ENCODE measurements around the gene MED9.
A peak's percentile ranks its signal among the peaks of the same experiment; 100 is the strongest.

The MED9 gene

DNA sequence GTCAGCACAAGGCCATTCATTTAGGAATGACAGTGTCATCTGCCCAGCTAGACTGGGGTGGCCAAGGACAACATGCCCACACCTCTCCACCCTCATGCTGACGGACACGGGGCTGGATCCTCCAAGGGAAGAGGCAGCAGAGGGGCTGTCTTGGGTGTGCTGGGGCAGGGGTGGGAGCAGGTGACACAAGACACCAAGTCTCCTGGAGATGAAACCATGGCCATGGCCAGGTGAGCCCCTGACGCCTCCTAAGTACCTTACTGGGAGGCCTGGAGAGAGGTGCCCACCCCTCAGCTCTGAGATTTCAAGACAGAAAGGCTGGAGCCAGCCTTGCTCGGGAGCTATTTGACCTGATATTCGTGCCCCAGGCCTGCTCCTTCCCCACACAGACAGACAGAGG lies 28.4 kb downstream of the MED9 start:
- ATAC-seq (replicated peaks): no peak
- Mint-ChIP-seq H3K9me3 (no peaks in the 10 kb centered on the region), H3K4me1 (ENCODE audit: low read depth in 2 of 2) (peaks cover 0 to 2% of the 10 kb centered on the region in 2 donors), H3K27me3 (peaks cover 16 to 21% of the 10 kb centered on the region in 2 donors), H3K4me3 (no peak overlapping the region), H3K36me3 (ENCODE audit: insufficient read depth) (no peaks in the 10 kb centered on the region), H3K27ac (no peak overlapping the region)
- DNase-seq: no peak

DNA sequence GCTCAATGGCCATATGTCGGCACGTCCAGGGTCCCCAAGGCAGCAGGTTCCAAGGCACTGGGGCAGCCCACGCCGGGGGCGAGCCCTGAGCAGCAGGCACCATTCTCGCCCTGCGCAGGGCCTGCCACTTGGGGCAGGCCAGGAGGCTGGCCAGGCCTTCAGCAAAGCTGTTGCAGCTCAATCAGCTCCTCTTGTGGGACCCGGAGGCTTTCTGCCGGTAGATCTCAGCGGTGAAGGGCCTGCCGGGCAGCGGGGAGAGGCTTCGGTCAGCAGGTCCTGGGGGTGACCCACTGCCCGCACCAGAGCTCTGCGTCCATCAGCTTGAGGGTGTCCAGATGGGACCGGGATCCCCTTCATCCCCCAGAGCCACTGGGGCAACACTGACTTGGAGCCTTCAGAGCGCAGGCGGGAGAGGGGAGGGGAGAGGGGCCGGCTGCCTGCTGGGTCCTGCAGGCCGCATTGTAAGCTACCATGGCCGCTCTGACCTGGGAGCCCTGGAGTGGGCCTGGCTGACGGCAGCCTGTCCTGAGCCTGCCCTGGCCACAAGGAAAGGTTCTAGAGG lies 28.9 kb downstream of the MED9 start:
- DNase-seq: no peak
- Mint-ChIP-seq H3K4me1 (ENCODE audit: low read depth in 2 of 2) (peaks cover 0 to 7% of the 10 kb centered on the region in 2 donors), H3K9me3 (no peaks in the 10 kb centered on the region), H3K27ac (no peak overlapping the region), H3K27me3 (peaks cover 16 to 21% of the 10 kb centered on the region in 2 donors), H3K4me3 (no peak overlapping the region), H3K36me3 (ENCODE audit: insufficient read depth) (no peaks in the 10 kb centered on the region)
- ATAC-seq (replicated peaks): no peak

DNA sequence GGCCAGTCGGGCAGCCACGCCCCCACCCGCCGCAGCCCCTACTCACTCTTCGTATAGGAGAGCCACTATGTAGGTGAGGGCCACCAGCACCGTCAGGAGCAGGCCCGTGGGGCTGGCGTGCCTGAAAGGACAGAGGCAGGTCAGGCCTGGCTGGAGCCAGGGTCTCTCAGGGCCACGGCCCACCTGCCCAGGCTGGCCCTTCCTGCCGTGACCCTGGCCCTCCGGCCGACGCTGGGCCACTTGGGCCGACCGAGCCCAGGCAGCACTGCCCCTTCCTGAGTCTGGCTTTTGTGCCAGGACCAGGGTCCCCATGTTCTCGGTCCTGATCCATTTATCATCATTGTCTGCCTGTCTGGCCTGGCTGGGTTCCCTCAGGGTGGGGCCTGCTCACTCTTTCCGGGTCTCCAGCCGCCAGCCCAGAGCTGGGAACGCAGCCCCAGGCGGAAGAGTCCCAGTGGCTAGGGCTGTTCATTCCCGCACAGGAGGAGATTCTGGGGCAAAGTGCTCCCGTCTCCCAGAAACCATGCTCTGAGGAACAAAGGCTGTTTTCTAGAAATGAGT lies 29.5 kb downstream of the MED9 start:
- Mint-ChIP-seq H3K27ac (no peak overlapping the region), H3K9me3 (no peaks in the 10 kb centered on the region), H3K4me1 (ENCODE audit: low read depth in 2 of 2) (peaks cover 0 to 12% of the 10 kb centered on the region in 2 donors)

DNA sequence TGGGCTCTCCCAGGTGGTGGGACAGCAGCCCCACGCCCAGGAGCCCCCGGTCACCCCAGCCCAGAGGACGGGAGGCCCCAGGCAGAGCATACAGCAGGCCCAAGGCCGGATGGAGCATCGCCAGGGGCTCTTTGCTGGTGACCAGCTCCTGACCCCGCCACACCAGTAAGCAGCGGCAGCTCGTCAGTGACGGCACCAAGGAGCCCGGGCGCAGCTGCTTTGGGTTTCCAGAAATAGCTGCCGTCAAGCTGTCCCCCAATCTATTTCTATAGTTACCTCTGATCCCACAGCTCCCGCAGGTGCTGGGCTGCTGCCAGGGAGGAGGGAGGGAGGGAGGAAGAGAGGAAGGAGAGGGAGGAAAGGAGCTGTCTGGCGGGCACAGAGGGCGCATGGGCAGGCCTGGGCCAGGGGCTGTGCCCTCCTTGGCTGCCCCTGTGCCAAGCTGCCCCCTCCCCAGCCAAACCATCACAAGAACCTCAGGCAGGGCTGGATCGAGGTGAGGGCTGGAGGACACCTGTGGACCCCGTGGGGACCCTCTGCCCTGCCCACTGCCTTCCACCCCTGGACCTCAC lies 30.2 kb downstream of the MED9 start:
- no peak for DNase-seq
- no peak for ATAC-seq (replicated peaks)
- no peak overlapping the region for H3K27ac Mint-ChIP-seq
- no peaks in the 10 kb centered on the region for H3K36me3 Mint-ChIP-seq (ENCODE audit: insufficient read depth)
- peaks cover 0 to 13% of the 10 kb centered on the region in 2 donors for H3K4me1 Mint-ChIP-seq (ENCODE audit: low read depth in 2 of 2)
- no peaks in the 10 kb centered on the region for H3K9me3 Mint-ChIP-seq
- H3K27me3 Mint-ChIP-seq: peaks cover 14 to 17% of the 10 kb centered on the region in 2 donors
- H3K4me3 Mint-ChIP-seq: no peak overlapping the region

More for the DNA sequence above, 29.5 kb downstream of the MED9 start:
- Mint-ChIP-seq H3K4me3 (no peak overlapping the region), H3K27me3 (peaks cover 16 to 21% of the 10 kb centered on the region in 2 donors), H3K36me3 (ENCODE audit: insufficient read depth) (no peaks in the 10 kb centered on the region)
- ATAC-seq (replicated peaks) (no peak), DNase-seq (no peak)

DNA sequence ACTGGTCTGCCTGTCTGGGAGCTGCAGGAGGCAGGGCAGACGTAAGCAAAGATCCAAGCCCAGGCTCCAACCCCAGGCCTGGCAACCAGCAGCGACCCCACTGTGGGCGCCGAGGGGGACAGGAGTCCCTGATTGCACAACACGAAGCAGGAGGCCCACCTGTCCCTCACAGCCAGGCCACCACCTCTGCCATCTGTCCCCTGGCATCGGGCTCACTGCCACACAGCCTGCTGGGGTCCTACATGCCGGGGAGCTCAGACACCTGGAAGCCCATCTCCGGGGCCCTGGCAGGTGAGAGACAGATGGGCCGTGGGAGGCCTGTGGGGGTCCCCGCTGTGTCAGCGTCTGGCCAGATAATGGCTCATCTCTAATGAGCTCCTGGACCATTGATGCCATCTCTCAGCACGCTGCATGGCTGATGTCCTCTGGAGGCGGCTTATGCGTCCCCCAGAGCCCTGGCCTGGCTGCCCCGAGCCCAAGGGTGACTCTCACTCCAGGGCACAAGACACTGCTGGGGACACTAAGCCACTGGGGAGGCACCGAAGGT lies 30.7 kb downstream of the MED9 start:
- peaks cover 0 to 16% of the 10 kb centered on the region in 2 donors for H3K4me1 Mint-ChIP-seq (ENCODE audit: low read depth in 2 of 2)
- no peak overlapping the region for H3K27ac Mint-ChIP-seq

DNA sequence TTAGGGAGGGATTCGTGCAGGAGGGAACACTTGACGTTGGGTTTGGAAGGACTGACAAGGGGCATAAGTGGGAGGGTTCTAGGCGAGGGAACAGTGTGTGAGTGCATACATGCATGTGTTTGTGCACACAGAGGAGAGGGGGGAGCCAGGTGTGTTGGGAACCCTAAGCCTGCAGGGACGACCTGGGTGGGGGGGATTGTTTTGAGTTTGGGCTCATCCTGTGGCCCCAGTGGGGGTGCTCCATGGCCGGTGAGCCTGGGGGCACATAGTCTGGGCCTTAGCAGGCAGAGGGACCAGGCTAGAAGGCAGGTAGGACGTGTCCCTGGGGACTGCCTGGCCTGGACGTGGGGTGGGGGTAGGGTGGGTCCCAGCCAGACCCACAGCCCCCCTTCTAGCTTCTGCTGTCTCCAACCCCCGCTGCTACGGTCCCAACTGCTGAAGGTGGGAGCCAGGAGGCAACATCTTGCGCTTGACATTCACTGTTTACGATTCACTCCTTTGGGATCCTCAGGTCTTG lies 31.3 kb downstream of the MED9 start:
- no peak for DNase-seq

More for the DNA sequence above, 30.7 kb downstream of the MED9 start:
- Mint-ChIP-seq H3K27me3 (peaks cover 9 to 12% of the 10 kb centered on the region in 2 donors), H3K4me3 (no peak overlapping the region), H3K36me3 (ENCODE audit: insufficient read depth) (no peaks in the 10 kb centered on the region), H3K9me3 (no peaks in the 10 kb centered on the region)
- no peak for DNase-seq
- no peak for ATAC-seq (replicated peaks)

DNA sequence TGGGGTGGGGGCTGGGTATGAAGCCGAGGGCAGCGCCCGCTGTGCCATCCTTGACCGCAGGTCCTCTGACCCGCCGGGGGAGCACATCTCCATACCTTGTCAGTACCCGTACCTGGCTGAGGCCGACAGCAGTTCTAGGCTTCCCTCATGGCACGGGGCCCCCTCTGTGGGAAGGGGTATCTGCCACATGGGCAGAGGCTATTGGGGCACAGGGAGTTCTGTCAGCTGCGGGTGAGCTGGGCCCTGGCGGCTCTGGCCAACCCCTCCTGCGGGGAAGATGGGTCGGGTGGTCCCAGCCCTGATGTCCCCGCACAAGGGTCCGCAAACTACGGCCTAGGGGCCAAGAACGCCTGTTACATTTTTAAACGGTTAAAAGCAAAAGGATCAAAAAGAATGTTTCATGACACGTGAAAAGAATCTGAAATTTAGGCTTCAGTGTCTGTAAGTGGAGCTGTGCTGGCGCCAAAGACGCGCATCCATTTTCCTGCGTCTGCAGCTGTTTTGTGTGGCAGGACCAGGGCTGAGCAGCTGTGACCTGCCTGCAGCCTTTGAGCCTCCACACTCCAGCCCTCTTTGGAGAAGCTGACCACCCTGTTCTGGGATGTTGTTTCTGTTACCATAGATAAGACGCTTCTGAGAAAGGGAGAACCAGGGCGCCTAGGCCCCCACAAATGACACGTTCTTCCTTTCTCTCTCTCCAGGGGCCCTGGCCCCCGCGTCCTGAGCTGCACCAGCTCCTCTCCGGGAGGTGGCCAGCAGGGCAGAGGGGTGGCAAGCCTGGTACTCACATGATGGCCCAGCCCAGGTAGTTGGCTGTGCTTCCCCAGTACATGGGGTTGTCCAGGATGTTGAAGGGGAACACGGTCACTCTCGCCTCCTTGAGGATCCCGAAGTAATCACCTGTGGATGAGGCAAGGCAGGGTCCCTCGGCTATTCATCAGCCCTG lies 32.1 kb downstream of the MED9 start:
- ATAC-seq (replicated peaks): no peak
- H3K27ac Mint-ChIP-seq: no peak overlapping the region
- no peak for DNase-seq
- H3K4me1 Mint-ChIP-seq (ENCODE audit: low read depth in 2 of 2): peaks cover 0 to 16% of the 10 kb centered on the region in 2 donors
- H3K9me3 Mint-ChIP-seq: no peaks in the 10 kb centered on the region
- no peaks in the 10 kb centered on the region for H3K36me3 Mint-ChIP-seq (ENCODE audit: insufficient read depth)
- no peaks in the 10 kb centered on the region for H3K27me3 Mint-ChIP-seq
- H3K4me3 Mint-ChIP-seq: no peak overlapping the region

More for the DNA sequence above, 31.3 kb downstream of the MED9 start:
- Mint-ChIP-seq H3K9me3 (no peaks in the 10 kb centered on the region), H3K36me3 (ENCODE audit: insufficient read depth) (no peaks in the 10 kb centered on the region), H3K4me1 (ENCODE audit: low read depth in 2 of 2) (peaks cover 0 to 16% of the 10 kb centered on the region in 2 donors), H3K4me3 (no peak overlapping the region), H3K27me3 (peaks cover 4 to 6% of the 10 kb centered on the region in 2 donors), H3K27ac (no peak overlapping the region)
- ATAC-seq (replicated peaks): no peak

DNA sequence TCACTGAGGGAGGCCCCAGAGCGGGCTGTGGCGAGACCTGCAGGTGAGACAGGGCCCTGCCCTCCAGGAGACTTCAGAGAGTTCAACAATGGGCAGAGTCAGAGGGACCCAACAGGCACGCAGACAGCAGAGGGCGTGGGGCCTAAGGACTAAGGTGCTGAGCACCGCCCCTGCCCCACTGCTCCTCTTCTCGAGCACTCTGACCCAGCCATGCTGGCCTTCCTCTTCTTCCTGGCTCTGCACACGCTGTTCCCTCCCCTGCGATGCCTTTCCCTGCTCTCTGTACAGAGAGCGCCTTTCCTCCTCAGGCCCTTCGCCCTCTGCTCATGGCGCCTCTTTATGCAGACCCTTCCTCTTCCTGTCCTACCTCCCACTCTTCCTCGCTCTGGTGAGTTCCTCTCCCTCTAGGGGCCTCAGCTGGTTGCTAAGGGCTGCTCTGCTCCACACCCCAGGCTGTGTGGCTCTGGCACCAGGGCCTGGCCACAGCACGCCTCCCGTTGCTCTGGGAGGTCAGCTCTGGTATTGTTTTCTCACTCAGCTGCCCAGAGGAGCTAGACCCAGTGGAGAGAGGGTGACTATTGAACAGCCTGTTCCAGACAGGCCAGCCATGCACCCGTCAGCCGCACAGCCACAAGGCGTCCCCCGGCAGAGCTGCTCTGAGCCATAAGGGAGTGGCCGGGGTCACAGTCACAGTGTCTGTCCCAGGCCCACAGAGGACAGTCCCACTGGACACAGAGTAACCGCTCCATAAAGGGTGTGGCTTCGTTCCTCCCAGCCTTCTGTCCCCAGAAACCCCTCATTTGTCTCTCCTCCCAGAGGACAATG lies 33.0 kb downstream of the MED9 start:
- H3K36me3 Mint-ChIP-seq (ENCODE audit: insufficient read depth): no peaks in the 10 kb centered on the region
- H3K27ac Mint-ChIP-seq: peak overlapping the region in 1 of 2 donors; percentile 39
- no peaks in the 10 kb centered on the region for H3K27me3 Mint-ChIP-seq
- H3K4me1 Mint-ChIP-seq (ENCODE audit: low read depth in 2 of 2): peaks cover 0 to 16% of the 10 kb centered on the region in 2 donors
- DNase-seq (no peak), ATAC-seq (replicated peaks) (no peak)
- H3K9me3 Mint-ChIP-seq: no peaks in the 10 kb centered on the region
- H3K4me3 Mint-ChIP-seq: peak overlapping the region in 1 of 2 donors; percentile 47

DNA sequence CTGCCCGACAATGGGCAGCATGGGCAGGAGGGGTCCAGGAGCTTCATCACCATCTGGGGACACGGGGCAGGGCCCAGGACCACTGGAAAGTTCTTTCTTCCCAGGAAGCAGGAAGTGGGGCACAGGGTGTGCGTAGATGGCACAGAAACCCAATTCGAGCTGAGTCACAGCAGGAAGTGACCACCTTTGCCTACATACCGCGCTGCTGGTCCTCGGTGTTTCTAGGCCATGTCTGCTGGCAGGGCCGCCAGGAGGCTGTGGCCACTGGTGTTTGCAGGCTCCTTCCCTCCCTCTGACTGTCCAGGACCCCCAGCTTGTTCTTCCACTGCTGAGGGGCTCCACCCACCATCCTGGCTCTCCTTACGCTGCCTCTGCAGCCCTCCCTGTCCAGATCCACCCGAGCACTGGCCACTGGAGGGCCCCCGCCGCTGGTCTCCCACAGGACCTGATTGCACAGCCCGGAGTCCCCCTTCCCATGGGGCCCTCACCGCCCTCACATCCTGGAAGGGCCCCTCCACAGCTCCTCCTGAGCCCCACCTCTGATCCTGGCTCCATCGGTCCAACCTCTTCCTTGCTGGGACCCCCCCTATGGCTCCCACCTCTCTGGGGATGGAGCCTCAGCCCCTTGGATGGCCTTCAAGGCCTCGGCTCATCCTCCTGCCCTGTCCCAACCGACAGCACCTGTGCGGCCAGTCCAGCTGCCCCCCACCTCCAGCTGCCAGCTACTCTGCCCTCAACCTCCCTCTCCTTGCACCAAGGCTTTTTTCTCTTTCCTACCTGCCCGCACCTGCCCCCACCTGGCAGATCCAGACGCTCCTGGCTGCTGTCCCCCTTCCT lies 33.9 kb downstream of the MED9 start:
- no peaks in the 10 kb centered on the region for H3K27me3 Mint-ChIP-seq
- H3K9me3 Mint-ChIP-seq: no peaks in the 10 kb centered on the region
- H3K4me3 Mint-ChIP-seq: peak overlapping the region in 1 of 2 donors; percentile 47
- H3K36me3 Mint-ChIP-seq (ENCODE audit: insufficient read depth): no peaks in the 10 kb centered on the region
- peak overlapping the region in 1 of 2 donors; percentile 39 for H3K27ac Mint-ChIP-seq
- no peak for DNase-seq
- ATAC-seq (replicated peaks): peak; percentile 70
- peaks cover 0 to 16% of the 10 kb centered on the region in 2 donors for H3K4me1 Mint-ChIP-seq (ENCODE audit: low read depth in 2 of 2)

DNA sequence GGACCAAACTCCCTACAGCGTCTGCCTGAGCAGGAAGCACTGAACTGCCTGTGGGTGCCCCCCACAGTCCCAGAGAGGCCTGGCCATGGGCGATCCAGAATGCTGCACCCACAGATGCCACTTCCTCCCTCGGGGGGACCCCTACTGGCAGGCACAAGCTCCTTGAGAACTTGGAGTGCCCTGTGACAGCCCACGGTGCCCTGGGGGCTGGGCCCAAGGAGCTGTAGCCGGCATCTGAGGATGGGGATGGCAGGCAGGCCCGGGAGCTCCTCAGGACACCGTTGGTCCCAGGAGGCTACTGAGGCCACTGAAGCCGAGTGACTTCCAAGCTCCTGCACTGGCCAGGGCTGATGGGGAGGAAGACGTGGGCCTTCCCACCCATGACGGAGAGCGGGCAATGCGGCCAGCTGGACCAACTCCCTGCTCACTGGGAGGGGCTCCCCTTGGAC lies 34.5 kb downstream of the MED9 start:
- no peaks in the 10 kb centered on the region for H3K36me3 Mint-ChIP-seq (ENCODE audit: insufficient read depth)
- H3K27ac Mint-ChIP-seq: peak overlapping the region in 1 of 2 donors; percentile 39
- no peak for DNase-seq
- H3K9me3 Mint-ChIP-seq: no peaks in the 10 kb centered on the region
- H3K27me3 Mint-ChIP-seq: no peaks in the 10 kb centered on the region
- peaks cover 0 to 16% of the 10 kb centered on the region in 2 donors for H3K4me1 Mint-ChIP-seq (ENCODE audit: low read depth in 2 of 2)
- H3K4me3 Mint-ChIP-seq: peak overlapping the region in 1 of 2 donors; percentile 47
- no peak for ATAC-seq (replicated peaks)

DNA sequence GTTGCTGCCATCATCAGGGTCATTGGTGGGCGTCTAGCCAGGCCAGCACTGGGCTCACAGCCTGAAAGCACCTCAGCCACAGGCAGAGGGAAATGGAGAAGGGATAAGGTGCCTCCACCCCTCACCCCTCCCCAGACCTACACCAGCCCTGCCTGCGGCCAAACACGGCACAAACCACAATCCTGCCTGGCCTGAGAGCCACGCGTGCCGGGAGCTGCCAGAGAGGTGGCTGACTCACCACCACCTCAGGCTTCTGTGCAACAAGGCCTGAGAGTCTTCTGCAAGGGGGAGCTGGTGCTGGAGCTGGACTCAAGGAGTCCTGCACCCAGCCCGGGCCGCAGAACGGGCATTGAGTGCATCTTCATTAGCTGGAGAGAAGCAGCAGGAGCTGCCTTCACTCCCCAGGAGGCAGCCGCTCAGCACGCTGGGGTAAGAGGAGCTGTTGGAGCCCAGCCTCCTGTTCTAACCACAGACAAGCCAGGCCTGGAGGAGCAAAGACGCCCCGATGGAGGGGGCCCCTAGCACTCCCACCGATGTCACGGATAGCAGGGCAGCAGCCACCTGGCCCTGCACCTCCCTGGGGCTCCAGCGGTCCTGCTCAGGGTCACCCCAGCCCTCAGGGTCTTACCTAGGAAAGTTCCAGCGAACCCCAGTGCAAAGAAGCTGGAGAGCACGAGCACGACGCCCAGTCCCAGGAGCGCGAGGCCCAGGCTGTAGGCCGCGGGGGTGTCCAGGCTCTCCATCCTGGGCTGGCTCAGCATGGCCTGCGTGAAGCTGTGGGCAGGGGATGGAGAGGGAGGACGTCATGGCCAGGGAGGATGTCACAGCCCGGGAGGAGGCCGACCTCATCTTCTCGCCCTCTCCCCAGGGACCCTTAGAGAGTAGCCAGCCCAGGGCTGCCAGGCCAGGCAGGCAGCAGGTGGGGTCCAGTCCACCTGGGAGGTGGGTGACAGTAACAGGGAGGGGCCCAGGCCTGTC lies 35.4 kb downstream of the MED9 start:
- Mint-ChIP-seq H3K36me3 (ENCODE audit: insufficient read depth) (no peaks in the 10 kb centered on the region), H3K4me3 (no peak overlapping the region), H3K9me3 (no peaks in the 10 kb centered on the region), H3K27me3 (no peaks in the 10 kb centered on the region), H3K27ac (peak overlapping the region in 1 of 2 donors; percentile 81), H3K4me1 (ENCODE audit: low read depth in 2 of 2) (peaks cover 0 to 17% of the 10 kb centered on the region in 2 donors)
- ATAC-seq (replicated peaks) (no peak), DNase-seq (no peak)

Data from effector memory CD8-positive, alpha-beta T cell (primary cell).